Psoas muscle (tissue), 8 donors: ENCODE measurements around the gene SLC9A1. TPM values are rescaled to one million over a fixed set of nuclear protein-coding genes. Genes with fewer than 3 reads are reported as not detected.

Experiments
- ATAC-seq, 4 donors: fragments of 200-7000 bp; cut with Tn5 transposase; one replicate each; pipeline ENCODE4 v1.9.1; 2020; ENCODE audit warnings: moderate library complexity in 3 of 4, mild to moderate bottlenecking in 2 of 4
- DNase-seq, 2 donors: peaks; one replicate each; pipeline ENCODE4 v3.0.0-alpha.2; 2020
- H3K27ac ChIP-seq: fragments of 200-600 bp; one replicate; pipeline ENCODE4 v1.8.0; 2022
- H3K27me3 ChIP-seq, 3 donors: fragments of 200-600 bp in 1 of 3; one replicate each; pipeline versions ENCODE4 v1.6.1 to v1.8.0; 2013 to 2022; ENCODE audit warnings: low read length in 2 of 3, mild to moderate bottlenecking in 2 of 3, moderate library complexity in 1 of 3; ENCODE audit not compliant: insufficient read depth in 3 of 3
- H3K36me3 ChIP-seq, 2 donors: fragments of 200-600 bp in 1 of 2; one replicate each; pipeline versions ENCODE4 v1.6.1 to v1.8.0; 2013 to 2022; ENCODE audit warnings: low read depth in 1 of 2, mild to moderate bottlenecking in 1 of 2, moderate library complexity in 1 of 2; ENCODE audit not compliant: insufficient read depth in 1 of 2
- H3K4me1 ChIP-seq: fragments of 200-600 bp; one replicate; pipeline ENCODE4 v1.8.0; 2022
- H3K4me3 ChIP-seq: fragments of 200-600 bp; one replicate; pipeline ENCODE4 v1.8.0; 2022; ENCODE audit warnings: mild to moderate bottlenecking
- H3K9me3 ChIP-seq: fragments of 200-600 bp; one replicate; pipeline ENCODE4 v1.8.0; 2022
- CTCF ChIP-seq: fragments of 200-600 bp; IDR thresholded peaks from one replicate; pipeline ENCODE4 v1.8.0; 2022; ENCODE audit warnings: antibody characterized with exemption
- WGBS, 3 donors: extraction: QIAGEN DNeasy Blood & Tissue Kit; methylation state at CpG; one replicate each; pipeline versions ENCODE4 v1.1.6 to v1.1.7; 2013; 5-methylcytosine and 5-hydroxymethylcytosine counted together
- intact Hi-C, 2 donors: fragments of 100-400 bp; cut with DNase I; formaldehyde crosslinking; loops; one replicate each; pipeline versions ENCODE4 v1.11.0 to v1.14.2; 2022
- polyA plus RNA-seq, 3 donors: library from polyadenylated mRNA; stranded (reverse); fragments of 200-250 nt; gene quantifications; one replicate each; pipeline ENCODE4 v1.2.3, GENCODE V29; 2013
- total RNA-seq, 4 donors: library from RNA; stranded (reverse); fragmentation: NEBNext Ultra II Directional in 2 of 4; extraction: Animal tissue kit (Norgen Biotek cat#: 25700) in 2 of 4; gene quantifications; one replicate each; pipeline versions ENCODE4 v1.2.1 to v1.2.4, GENCODE V29; 2021 to 2023
- donor health status: healthy with polysubstance abuse.
- donor health status: DM: no; HTN: no; CAD: no; lungs with moderate emphysema.
- donor health status: Bipolar disorder and iron deficiency.
- donor health status: healthy.
- donor health status: DM: yes; HTN: yes; CAD: no.
- donor health status: DM: no; HTN: no; CAD: no.
- donor health status: DM: no; HTN: no; CAD: no.
- donor health status: DM: yes; HTN: yes; CAD: no.

SLC9A1 gene
- total and polyA plus RNA-seq, 7 donors, result 2.3 to 17.0 (median 5.9) TPM

- intact Hi-C loops, result no loop called here
- ATAC-seq (no peak), DNase-seq (no peak)
- H3K36me3 ChIP-seq, result no peaks in the 10 kb centered on the region
- H3K27me3 ChIP-seq, result no peaks in the 10 kb centered on the region
- no peaks in the 10 kb centered on the region for H3K9me3 ChIP-seq
- WGBS, 3 donors, result 95 to 100% (median 95%) methylated on average over 1 of the region's 1 CpG
- peaks cover 86% of the 10 kb centered on the region for H3K4me1 ChIP-seq
- no peak overlapping the region for H3K4me3 ChIP-seq
- TF ChIP-seq CTCF, result no peak
- H3K27ac ChIP-seq, result peak overlapping the region; percentile 56
Observed at GRCh38 chr1:27147842-27148518, 6.9 kb downstream of the SLC9A1 start.

- ATAC-seq (peak; percentile 36 to 77 (median 72)), DNase-seq (peak; percentile 45 to 71)
- no peaks in the 10 kb centered on the region for H3K36me3 ChIP-seq
- H3K4me3 ChIP-seq, result no peak overlapping the region
- 34 to 50% (median 50%) methylated on average over 7 of the region's 7 CpGs for WGBS, 3 donors
- TF ChIP-seq CTCF, result no peak
- peak overlapping the region; percentile 68 for H3K27ac ChIP-seq
- no peaks in the 10 kb centered on the region for H3K9me3 ChIP-seq
- H3K4me1 ChIP-seq, result peaks cover 85% of the 10 kb centered on the region
- intact Hi-C loops, result no loop called here
- H3K27me3 ChIP-seq, result no peaks in the 10 kb centered on the region
Observed at GRCh38 chr1:27145934-27146354, 9.0 kb downstream of the SLC9A1 start.

GRCh38 chr1:27144920-27145661, 9.8 kb downstream of the SLC9A1 start:
- DNase-seq (peak in 1 of 2 donors; percentile 62), ATAC-seq (peak in 3 of 4 donors; percentile 18 to 54 (median 23))
- peaks cover 83% of the 10 kb centered on the region for H3K4me1 ChIP-seq
- no peak for TF ChIP-seq CTCF
- peak overlapping the region; percentile 68 for H3K27ac ChIP-seq
- no peak overlapping the region for H3K4me3 ChIP-seq
- WGBS, 3 donors, result 52 to 61% (median 53%) methylated on average over 5 of the region's 5 CpGs
- H3K27me3 ChIP-seq, result no peaks in the 10 kb centered on the region
- H3K36me3 ChIP-seq, result no peaks in the 10 kb centered on the region
- intact Hi-C loops, result no loop called here
- no peaks in the 10 kb centered on the region for H3K9me3 ChIP-seq

GRCh38 chr1:27144049-27144748, 10.7 kb downstream of the SLC9A1 start:
- no peak for DNase-seq
- intact Hi-C loops, result no loop called here
- 74 to 83% (median 80%) methylated on average over 9 of the region's 9 CpGs for WGBS, 3 donors
- Histone ChIP-seq H3K27ac (peak overlapping the region; percentile 81), H3K27me3 (no peaks in the 10 kb centered on the region), H3K9me3 (no peaks in the 10 kb centered on the region), H3K36me3 (no peaks in the 10 kb centered on the region), H3K4me3 (no peak overlapping the region), H3K4me1 (peaks cover 82% of the 10 kb centered on the region)
- no peak for TF ChIP-seq CTCF
- no peak for ATAC-seq
